GM12878 (cell line): ENCODE results near the gene SGSM2. TPM values are rescaled to one million over a fixed set of nuclear protein-coding genes. Genes with fewer than 3 reads are reported as not detected.

Experiments
- ATAC-seq: fragments of 200-7000 bp; cut with Tn5 transposase; 3 replicates; pipeline ENCODE4 v1.9.1; 2020; ENCODE audit warnings: mild to moderate bottlenecking, moderate library complexity
- BruUV-seq: library from RNA; stranded (reverse); fragments of 400-500 nt; replicated peaks from 2 replicates; lab custom pipeline; 2021; lab: Mats Ljungman, UMichigan
- CTCF ChIA-PET: fragments of 300-600 bp; sonication (Branson Sonifier 250); formaldehyde crosslinking; extraction: SDS; loops from one replicate; lab custom pipeline; 2021; ENCODE audit warnings: inconsistent platforms; lab: Yijun Ruan, JAX
- POLR2A ChIA-PET: fragments of 350-600 bp; formaldehyde crosslinking; extraction: SDS; loops from one replicate; lab custom pipeline; 2021; ENCODE audit warnings: inconsistent platforms; lab: Charles Lee
- RAD21 ChIA-PET: fragments of 300-600 bp; sonication (Branson Sonifier 250); formaldehyde crosslinking; loops from one replicate; lab custom pipeline; 2023; ENCODE audit warnings: antibody characterized with exemption; ENCODE audit not compliant: unreplicated experiment; lab: Charles Lee
- SMC1A ChIA-PET: fragments of 300-600 bp; sonication (Branson Sonifier 250); formaldehyde crosslinking; loops from one replicate; lab custom pipeline; 2023; ENCODE audit not compliant: unreplicated experiment, uncharacterized antibody; lab: Charles Lee
- DNase-seq: peaks from one replicate; pipeline ENCODE4 v3.0.0-alpha.2; 2011; ENCODE audit warnings: low read depth, low spot score
- FAIRE-seq: peaks from 3 replicates; lab custom pipeline; 2011; peaks lifted over from hg19 to GRCh38; lab: Jason Lieb, UNC
- H2AFZ ChIP-seq: 2 replicates; pipeline ENCODE4 v1.6.0; 2011; ENCODE audit warnings: low read depth, low read length, control low read depth; ENCODE audit not compliant: control insufficient read depth
- H3K27ac ChIP-seq: 2 replicates; pipeline ENCODE4 v1.5.1; 2011; ENCODE audit warnings: control low read depth; ENCODE audit not compliant: control insufficient read depth, insufficient read depth
- H3K27me3 ChIP-seq, 2 experiments: replicated peaks in 1 of 2; 2 replicates each; pipeline versions ENCODE4 v1.6.0 to v1.6.1; 2011; ENCODE audit warnings: low read length in 1 of 2; ENCODE audit not compliant: control insufficient read depth in 2 of 2, insufficient read depth in 2 of 2
- H3K36me3 ChIP-seq, 2 experiments: 2 replicates each; pipeline ENCODE4 v1.5.1; 2011; ENCODE audit warnings: low read length in 1 of 2; ENCODE audit not compliant: control insufficient read depth in 2 of 2, insufficient read depth in 2 of 2
- H3K4me1 ChIP-seq: 2 replicates; pipeline ENCODE4 v1.6.1; 2011; ENCODE audit warnings: mild to moderate bottlenecking, low read length, moderate library complexity, mixed read lengths; ENCODE audit not compliant: control insufficient read depth, insufficient read depth
- H3K4me2 ChIP-seq: 2 replicates; pipeline ENCODE4 v1.6.0; 2011; ENCODE audit warnings: control low read depth; ENCODE audit not compliant: control insufficient read depth, insufficient read depth
- H3K4me3 ChIP-seq: fragments of 200-600 bp; sonication (generic); 2 replicates; pipeline ENCODE4 v1.5.1; 2016
- H3K79me2 ChIP-seq: 2 replicates; pipeline ENCODE4 v1.6.0; 2011; ENCODE audit warnings: low read length; ENCODE audit not compliant: control insufficient read depth, insufficient read depth
- H3K9ac ChIP-seq: 2 replicates; pipeline ENCODE4 v1.8.0; 2011; ENCODE audit warnings: low read length, control low read depth, mixed read lengths; ENCODE audit not compliant: control insufficient read depth, insufficient read depth
- H3K9me3 ChIP-seq: replicated peaks from 3 replicates; pipeline ENCODE4 v1.5.1; 2011; ENCODE audit warnings: mild to moderate bottlenecking, low read length; ENCODE audit not compliant: control insufficient read depth, insufficient read depth
- H4K20me1 ChIP-seq: 2 replicates; pipeline ENCODE4 v1.6.0; 2011; ENCODE audit not compliant: control insufficient read depth, insufficient read depth
- DPF2 ChIP-seq: fragments of 450-650 bp; IDR thresholded peaks from 2 replicates; pipeline ENCODE4 v1.6.1; 2017; ENCODE audit warnings: mild to moderate bottlenecking
- E4F1 ChIP-seq: fragments of 450-650 bp; IDR thresholded peaks from 2 replicates; pipeline ENCODE4 v1.6.1; 2018; ENCODE audit warnings: borderline replicate concordance, mild to moderate bottlenecking; ENCODE audit not compliant: partially characterized antibody
- HDAC6 ChIP-seq: fragments of 200-600 bp; sonication (generic); IDR thresholded peaks from one replicate; pipeline ENCODE4 v1.8.0; 2017; ENCODE audit warnings: antibody characterized with exemption; ENCODE audit not compliant: unreplicated experiment
- KDM1A ChIP-seq: fragments of 200-600 bp; sonication (generic); IDR thresholded peaks from 2 replicates; pipeline ENCODE4 v1.6.1; 2016; ENCODE audit warnings: borderline replicate concordance
- LARP7 ChIP-seq: fragments of 450-650 bp; IDR thresholded peaks from 2 replicates; pipeline ENCODE4 v1.6.1; 2017; ENCODE audit warnings: mild to moderate bottlenecking
- MEF2B ChIP-seq: fragments of 450-650 bp; IDR thresholded peaks from 2 replicates; pipeline ENCODE4 v1.6.1; 2018; ENCODE audit warnings: mild to moderate bottlenecking, moderate library complexity; ENCODE audit not compliant: partially characterized antibody, poor library complexity, severe bottlenecking
- MYB ChIP-seq: fragments of 150-350 bp; IDR thresholded peaks from 2 replicates; pipeline ENCODE4 v1.6.1; 2014; ENCODE audit warnings: mild to moderate bottlenecking, low read depth, low read length, borderline replicate concordance
- POLR2AphosphoS2 ChIP-seq: IDR thresholded peaks from 2 replicates; pipeline ENCODE4 v1.6.1; 2011; ENCODE audit warnings: low read depth, mild to moderate bottlenecking, low read length, improper control_type of control experiment, moderate library complexity
- POLR2AphosphoS5 ChIP-seq: IDR thresholded peaks from 2 replicates; pipeline ENCODE4 v1.6.1; 2011; ENCODE audit warnings: mild to moderate bottlenecking, low read length, inconsistent platforms
- WGBS: methylation state at CpG from one replicate; pipeline ENCODE4 v1.1.6; 2016; ENCODE audit warnings: low lambda C conversion rate; ENCODE audit not compliant: insufficient replicate concordance, insufficient coverage; ENCODE audit errors: missing lambda C conversion rate; 5-methylcytosine and 5-hydroxymethylcytosine counted together
- in situ Hi-C: fragments of 300-500 bp; cut with MboI; formaldehyde crosslinking; loops from 9 replicates; pipeline ENCODE4 v1.14.3; 2018; ENCODE audit warnings: mixed read lengths
- intact Hi-C: fragments of 100-400 bp; cut with micrococcal nuclease; formaldehyde crosslinking; loops from one replicate; pipeline ENCODE4 v1.14.2; 2022; ENCODE audit not compliant: unreplicated experiment
- polyA plus RNA-seq, 11 experiments: library from polyadenylated mRNA; depleted of rRNA in 4 of 11; unstranded in 6 of 11; stranded (reverse) in 5 of 11; fragments of >200 nt; fragmentation: Nextera tagmentation in 4 of 11; fragmentation: Illumina TruSeq in 1 of 11; extraction: Ambion mirVana in 4 of 11; extraction: Trizol in 1 of 11; gene quantifications; 1 replicate in 1 of 11; 2 replicates in 10 of 11; pipeline versions ENCODE4 v1.2.1 to v1.2.3, GENCODE V29; 2011 to 2016; ENCODE audit warnings: inconsistent platforms in 2 of 11, missing spikeins in 2 of 11, low read depth in 1 of 11
- total RNA-seq, 4 experiments: library from RNA; depleted of rRNA in 3 of 4; stranded (reverse); fragments of >200 nt in 3 of 4; fragmentation: Illumina TruSeq in 1 of 4; extraction: Trizol in 1 of 4; gene quantifications; 2 replicates each; pipeline versions ENCODE4 v1.2.1 to v1.2.3, GENCODE V29; 2013 to 2021
- TF ChIP-seq, protein P1 (sequence below): fragments of 450-650 bp; IDR thresholded peaks from 2 replicates; pipeline ENCODE4 v1.6.1; 2016; ENCODE audit warnings: mild to moderate bottlenecking, moderate library complexity, borderline replicate concordance
- TF ChIP-seq, protein P2 (sequence below): IDR thresholded peaks from 2 replicates; pipeline ENCODE4 v1.6.1; 2011; ENCODE audit warnings: mild to moderate bottlenecking, low read depth, low read length, moderate library complexity; ENCODE audit not compliant: insufficient replicate concordance
- TF ChIP-seq, protein P3 (sequence below): IDR thresholded peaks from 2 replicates; pipeline ENCODE4 v1.6.1; 2011; ENCODE audit warnings: borderline replicate concordance, low read depth, mild to moderate bottlenecking, moderate library complexity, mixed read lengths, low read length; ENCODE audit not compliant: insufficient read depth; ENCODE audit errors: extremely low read length
- TF ChIP-seq, protein P4 (sequence below): fragments of 450-650 bp; IDR thresholded peaks from 2 replicates; pipeline ENCODE4 v1.6.1; 2016; ENCODE audit warnings: mild to moderate bottlenecking

The SGSM2 gene
- total and polyA plus RNA-seq, 10 of the 15 experiments (the other 5 are each of a cell fraction or from before 2014, with no cell fraction given) = 0.50 to 50.9 (median 18.5) TPM

- Histone ChIP-seq H3K4me3 (no peak overlapping the region), H2AFZ (no peak overlapping the region), H3K27me3 (no peaks in the 10 kb centered on the region), H4K20me1 (no peaks in the 10 kb centered on the region), H3K4me2 (no peak overlapping the region), H3K36me3 (no peaks in the 10 kb centered on the region), H3K9me3 (no peaks in the 10 kb centered on the region), H3K79me2 (peaks cover 11% of the 10 kb centered on the region), H3K4me1 (peaks cover 9% of the 10 kb centered on the region), H3K27ac (no peak overlapping the region), H3K9ac (no peak overlapping the region)
- intact Hi-C loops (loop anchor here (10.0 kb wide), 1 partner anchor 192 kb away; the partner anchor contains the start of gene PAFAH1B1), in situ Hi-C loops (loop anchor here (25.0 kb wide), 1 partner anchor 609 kb away; no protein-coding TSS in a partner anchor)
- SMC1A ChIA-PET = interaction anchor here (2.5 to 4.8 kb wide), 3 partner anchors 11 to 21 kb away, joined by 11 to 35 read pairs (median 20); no protein-coding TSS in a partner anchor
- WGBS = 99% methylated on average over 4 of the region's 4 CpGs
- no peak for ATAC-seq
- no TSS peak for BruUV-seq
- RAD21 ChIA-PET = interaction anchor here (2.3 to 6.7 kb wide), 3 partner anchors 11 to 21 kb away, joined by 18 to 54 read pairs (median 24); no protein-coding TSS in a partner anchor
- CTCF ChIA-PET = interaction anchor here (0.6 to 9.8 kb wide), 4 partner anchors 12 to 311 kb away, joined by 4 to 105 read pairs (median 21); no protein-coding TSS in a partner anchor
- DNase-seq = no peak
- FAIRE-seq = no peak
- POLR2A ChIA-PET = interaction anchor here (0.5 to 2.6 kb wide), 2 partner anchors 11 to 1451 kb away, joined by 5 to 16 read pairs; no protein-coding TSS in a partner anchor
- TF ChIP-seq, protein P1, sequence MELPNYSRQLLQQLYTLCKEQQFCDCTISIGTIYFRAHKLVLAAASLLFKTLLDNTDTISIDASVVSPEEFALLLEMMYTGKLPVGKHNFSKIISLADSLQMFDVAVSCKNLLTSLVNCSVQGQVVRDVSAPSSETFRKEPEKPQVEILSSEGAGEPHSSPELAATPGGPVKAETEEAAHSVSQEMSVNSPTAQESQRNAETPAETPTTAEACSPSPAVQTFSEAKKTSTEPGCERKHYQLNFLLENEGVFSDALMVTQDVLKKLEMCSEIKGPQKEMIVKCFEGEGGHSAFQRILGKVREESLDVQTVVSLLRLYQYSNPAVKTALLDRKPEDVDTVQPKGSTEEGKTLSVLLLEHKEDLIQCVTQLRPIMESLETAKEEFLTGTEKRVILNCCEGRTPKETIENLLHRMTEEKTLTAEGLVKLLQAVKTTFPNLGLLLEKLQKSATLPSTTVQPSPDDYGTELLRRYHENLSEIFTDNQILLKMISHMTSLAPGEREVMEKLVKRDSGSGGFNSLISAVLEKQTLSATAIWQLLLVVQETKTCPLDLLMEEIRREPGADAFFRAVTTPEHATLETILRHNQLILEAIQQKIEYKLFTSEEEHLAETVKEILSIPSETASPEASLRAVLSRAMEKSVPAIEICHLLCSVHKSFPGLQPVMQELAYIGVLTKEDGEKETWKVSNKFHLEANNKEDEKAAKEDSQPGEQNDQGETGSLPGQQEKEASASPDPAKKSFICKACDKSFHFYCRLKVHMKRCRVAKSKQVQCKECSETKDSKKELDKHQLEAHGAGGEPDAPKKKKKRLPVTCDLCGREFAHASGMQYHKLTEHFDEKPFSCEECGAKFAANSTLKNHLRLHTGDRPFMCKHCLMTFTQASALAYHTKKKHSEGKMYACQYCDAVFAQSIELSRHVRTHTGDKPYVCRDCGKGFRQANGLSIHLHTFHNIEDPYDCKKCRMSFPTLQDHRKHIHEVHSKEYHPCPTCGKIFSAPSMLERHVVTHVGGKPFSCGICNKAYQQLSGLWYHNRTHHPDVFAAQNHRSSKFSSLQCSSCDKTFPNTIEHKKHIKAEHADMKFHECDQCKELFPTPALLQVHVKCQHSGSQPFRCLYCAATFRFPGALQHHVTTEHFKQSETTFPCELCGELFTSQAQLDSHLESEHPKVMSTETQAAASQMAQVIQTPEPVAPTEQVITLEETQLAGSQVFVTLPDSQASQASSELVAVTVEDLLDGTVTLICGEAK = no peak
- TF ChIP-seq, protein P2, sequence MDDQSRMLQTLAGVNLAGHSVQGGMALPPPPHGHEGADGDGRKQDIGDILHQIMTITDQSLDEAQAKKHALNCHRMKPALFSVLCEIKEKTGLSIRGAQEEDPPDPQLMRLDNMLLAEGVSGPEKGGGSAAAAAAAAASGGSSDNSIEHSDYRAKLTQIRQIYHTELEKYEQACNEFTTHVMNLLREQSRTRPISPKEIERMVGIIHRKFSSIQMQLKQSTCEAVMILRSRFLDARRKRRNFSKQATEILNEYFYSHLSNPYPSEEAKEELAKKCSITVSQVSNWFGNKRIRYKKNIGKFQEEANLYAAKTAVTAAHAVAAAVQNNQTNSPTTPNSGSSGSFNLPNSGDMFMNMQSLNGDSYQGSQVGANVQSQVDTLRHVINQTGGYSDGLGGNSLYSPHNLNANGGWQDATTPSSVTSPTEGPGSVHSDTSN = no peak
- TF ChIP-seq, protein P3, sequence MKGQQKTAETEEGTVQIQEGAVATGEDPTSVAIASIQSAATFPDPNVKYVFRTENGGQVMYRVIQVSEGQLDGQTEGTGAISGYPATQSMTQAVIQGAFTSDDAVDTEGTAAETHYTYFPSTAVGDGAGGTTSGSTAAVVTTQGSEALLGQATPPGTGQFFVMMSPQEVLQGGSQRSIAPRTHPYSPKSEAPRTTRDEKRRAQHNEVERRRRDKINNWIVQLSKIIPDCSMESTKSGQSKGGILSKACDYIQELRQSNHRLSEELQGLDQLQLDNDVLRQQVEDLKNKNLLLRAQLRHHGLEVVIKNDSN = no peak
- TF ChIP-seq MEF2B (no peak), HDAC6 (no peak), DPF2 (no peak), POLR2AphosphoS5 (no peak), E4F1 (no peak), KDM1A (no peak), LARP7 (no peak), POLR2AphosphoS2 (no peak), MYB (no peak)
- TF ChIP-seq, protein P4, sequence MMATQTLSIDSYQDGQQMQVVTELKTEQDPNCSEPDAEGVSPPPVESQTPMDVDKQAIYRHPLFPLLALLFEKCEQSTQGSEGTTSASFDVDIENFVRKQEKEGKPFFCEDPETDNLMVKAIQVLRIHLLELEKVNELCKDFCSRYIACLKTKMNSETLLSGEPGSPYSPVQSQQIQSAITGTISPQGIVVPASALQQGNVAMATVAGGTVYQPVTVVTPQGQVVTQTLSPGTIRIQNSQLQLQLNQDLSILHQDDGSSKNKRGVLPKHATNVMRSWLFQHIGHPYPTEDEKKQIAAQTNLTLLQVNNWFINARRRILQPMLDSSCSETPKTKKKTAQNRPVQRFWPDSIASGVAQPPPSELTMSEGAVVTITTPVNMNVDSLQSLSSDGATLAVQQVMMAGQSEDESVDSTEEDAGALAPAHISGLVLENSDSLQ = no peak
Measured at GRCh38 chr17:2403044-2403443, 65.7 kb downstream of the SGSM2 start.
